H1 (cell line): ENCODE results near the gene OTOP3. TPM values are rescaled to one million over a fixed set of nuclear protein-coding genes. Genes with fewer than 3 reads are reported as not detected.
A peak's percentile ranks its signal among the peaks of the same experiment; 100 is the strongest.

Experiments used
- CTCF ChIA-PET: fragments of 300-600 bp; sonication (Branson Sonifier 250); formaldehyde crosslinking; loops from one replicate; lab custom pipeline; 2021; ENCODE audit not compliant: partially characterized antibody; lab: Charles Lee
- POLR2A ChIA-PET: fragments of 300-600 bp; sonication (Branson Sonifier 250); formaldehyde crosslinking; loops from one replicate; lab custom pipeline; 2021; ENCODE audit warnings: inconsistent platforms; ENCODE audit not compliant: partially characterized antibody; lab: Charles Lee
- DNase-seq, 2 experiments: peaks; one replicate each; pipeline versions ENCODE4 v3.0.0 to v3.0.0-alpha.2; 2010 to 2022; ENCODE audit warnings: low spot score in 2 of 2, low read depth in 1 of 2, mixed read lengths in 1 of 2
- FAIRE-seq: peaks from 2 replicates; lab custom pipeline; 2011; peaks lifted over from hg19 to GRCh38; lab: Jason Lieb, UNC
- H2AFZ ChIP-seq: 2 replicates; pipeline ENCODE4 v1.8.1; 2012; ENCODE audit warnings: low read length, inconsistent platforms
- H2AK5ac ChIP-seq: 2 replicates; pipeline ENCODE4 v1.6.1; 2013; ENCODE audit warnings: low read depth, low read length
- H2BK120ac ChIP-seq: replicated peaks from 2 replicates; pipeline ENCODE3; 2013; ENCODE audit warnings: low read depth, low read length, inconsistent platforms
- H2BK12ac ChIP-seq: 2 replicates; pipeline ENCODE4 v1.6.1; 2013; ENCODE audit warnings: low read depth, low read length
- H2BK15ac ChIP-seq: 2 replicates; pipeline ENCODE4 v1.6.1; 2013; ENCODE audit warnings: low read length
- H2BK20ac ChIP-seq: 2 replicates; pipeline ENCODE4 v1.6.1; 2013; ENCODE audit warnings: low read length
- H2BK5ac ChIP-seq: 2 replicates; pipeline ENCODE4 v1.6.1; 2013; ENCODE audit warnings: low read depth, low read length
- H3K14ac ChIP-seq: 2 replicates; pipeline ENCODE4 v1.6.1; 2013; ENCODE audit warnings: inconsistent platforms; ENCODE audit not compliant: insufficient read length
- H3K18ac ChIP-seq: 2 replicates; pipeline ENCODE4 v1.6.1; 2013; ENCODE audit warnings: low read length; ENCODE audit errors: extremely low read depth
- H3K23ac ChIP-seq: 2 replicates; pipeline ENCODE4 v1.6.1; 2013; ENCODE audit warnings: inconsistent platforms; ENCODE audit not compliant: insufficient read length
- H3K23me2 ChIP-seq: 2 replicates; pipeline ENCODE4 v1.6.1; 2013; ENCODE audit warnings: low read depth, low read length
- H3K27ac ChIP-seq: 2 replicates; pipeline ENCODE4 v1.6.1; 2011; ENCODE audit warnings: low read depth, low read length, inconsistent platforms
- H3K27me3 ChIP-seq, 4 experiments: replicated peaks in 1 of 4; 1 replicate in 1 of 4; 2 replicates in 3 of 4; pipeline versions ENCODE4 v1.6.1 to v1.8.1; 2011 to 2013; ENCODE audit warnings: low read length in 3 of 4, mild to moderate bottlenecking in 3 of 4, inconsistent platforms in 2 of 4, mixed read lengths in 2 of 4, moderate library complexity in 1 of 4; ENCODE audit not compliant: control insufficient read depth in 3 of 4, insufficient read depth in 3 of 4; ENCODE audit errors: extremely low read depth in 1 of 4
- H3K36me3 ChIP-seq, 4 experiments: 2 replicates each; pipeline versions ENCODE4 v1.6.1 to v1.8.1; 2011 to 2013; ENCODE audit warnings: mild to moderate bottlenecking in 4 of 4, low read length in 3 of 4, moderate library complexity in 2 of 4, control low read depth in 1 of 4, inconsistent platforms in 1 of 4; ENCODE audit not compliant: insufficient read depth in 4 of 4, control insufficient read depth in 2 of 4
- H3K4ac ChIP-seq: replicated peaks from 2 replicates; pipeline ENCODE3; 2013; ENCODE audit warnings: low read length, low read depth, mixed read lengths, inconsistent platforms; ENCODE audit not compliant: insufficient read length
- H3K4me1 ChIP-seq, 4 experiments: replicated peaks in 1 of 4; 1 replicate in 1 of 4; 2 replicates in 3 of 4; pipeline versions ENCODE4 v1.6.1 to v1.8.1; 2011 to 2013; ENCODE audit warnings: low read length in 3 of 4, inconsistent platforms in 2 of 4, mixed read lengths in 1 of 4; ENCODE audit not compliant: insufficient read depth in 4 of 4, control insufficient read depth in 3 of 4
- H3K4me2 ChIP-seq, 2 experiments: 2 replicates each; pipeline versions ENCODE4 v1.6.1 to v1.8.1; 2011 to 2013; ENCODE audit warnings: low read depth in 2 of 2, low read length in 2 of 2, control low read depth in 1 of 2, inconsistent platforms in 1 of 2, mild to moderate bottlenecking in 1 of 2; ENCODE audit not compliant: insufficient read depth in 1 of 2
- H3K4me3 ChIP-seq, 4 experiments: fragments of 200-600, 300-600 bp in 1 of 4; sonication (generic), shearing (Covaris generic), sonication (Bioruptor Twin) in 1 of 4; 2 replicates each; pipeline versions ENCODE4 v1.5.1 to v1.8.1; 2011 to 2016; ENCODE audit warnings: low read length in 4 of 4, low read depth in 3 of 4, control low read depth in 2 of 4, inconsistent platforms in 2 of 4, mild to moderate bottlenecking in 2 of 4, mixed read lengths in 1 of 4, moderate library complexity in 1 of 4; ENCODE audit not compliant: insufficient read depth in 2 of 4; ENCODE audit errors: extremely low read depth in 1 of 4
- H3K56ac ChIP-seq: replicated peaks from 2 replicates; pipeline ENCODE3; 2013; ENCODE audit warnings: low read depth, mild to moderate bottlenecking, mixed read lengths, low read length, inconsistent platforms; ENCODE audit not compliant: insufficient read length
- H3K79me1 ChIP-seq: 2 replicates; pipeline ENCODE4 v1.6.1; 2013; ENCODE audit warnings: low read depth, low read length, control low read depth
- H3K79me2 ChIP-seq, 2 experiments: 2 replicates each; pipeline versions ENCODE4 v1.6.1 to v1.8.1; 2012 to 2013; ENCODE audit warnings: low read length in 2 of 2, mild to moderate bottlenecking in 2 of 2, inconsistent platforms in 1 of 2; ENCODE audit not compliant: insufficient read depth in 2 of 2, control insufficient read depth in 1 of 2
- H3K9ac ChIP-seq, 4 experiments: replicated peaks in 1 of 4; 1 replicate in 1 of 4; 2 replicates in 3 of 4; pipeline versions ENCODE4 v1.6.1 to v1.8.1; 2011 to 2013; ENCODE audit warnings: low read depth in 3 of 4, low read length in 3 of 4, control low read depth in 2 of 4, mild to moderate bottlenecking in 2 of 4, moderate library complexity in 2 of 4, inconsistent platforms in 1 of 4; ENCODE audit errors: extremely low read depth in 1 of 4
- H3K9me3 ChIP-seq, 2 experiments: 2 replicates each; pipeline versions ENCODE4 v1.6.1 to v1.8.1; 2012 to 2013; ENCODE audit warnings: mild to moderate bottlenecking in 2 of 2, moderate library complexity in 2 of 2, control low read depth in 1 of 2, inconsistent platforms in 1 of 2, low read depth in 1 of 2, low read length in 1 of 2, mixed read lengths in 1 of 2; ENCODE audit not compliant: insufficient read depth in 2 of 2
- H4K20me1 ChIP-seq, 2 experiments: replicated peaks in 1 of 2; 2 replicates each; pipeline versions ENCODE3 to v1.8.1; 2011 to 2013; ENCODE audit warnings: inconsistent platforms in 2 of 2, low read length in 2 of 2, mild to moderate bottlenecking in 1 of 2; ENCODE audit not compliant: insufficient read depth in 2 of 2, control insufficient read depth in 1 of 2
- H4K5ac ChIP-seq: 2 replicates; pipeline ENCODE4 v1.6.1; 2013; ENCODE audit warnings: low read length, low read depth, mixed read lengths, inconsistent platforms; ENCODE audit not compliant: insufficient read length
- H4K8ac ChIP-seq: 2 replicates; pipeline ENCODE4 v1.8.0; 2013; ENCODE audit warnings: mild to moderate bottlenecking, moderate library complexity, low read length, inconsistent platforms; ENCODE audit not compliant: insufficient read depth; ENCODE audit errors: extremely low read depth
- H4K91ac ChIP-seq: replicated peaks from 2 replicates; pipeline ENCODE3; 2013; ENCODE audit warnings: low read length, mixed read lengths, inconsistent platforms; ENCODE audit not compliant: insufficient read length
- EP300 ChIP-seq, 2 experiments: IDR thresholded peaks; 1 replicate in 1 of 2; 2 replicates in 1 of 2; pipeline ENCODE4 v1.6.1; 2011 to 2012; ENCODE audit warnings: low read depth in 2 of 2, low read length in 2 of 2, mild to moderate bottlenecking in 2 of 2, borderline replicate concordance in 1 of 2, inconsistent platforms in 1 of 2, moderate library complexity in 1 of 2
- NRF1 ChIP-seq: IDR thresholded peaks from 2 replicates; pipeline ENCODE4 v1.6.1; 2011; ENCODE audit warnings: mild to moderate bottlenecking, low read depth, low read length, improper control_type of control experiment
- SRF ChIP-seq: IDR thresholded peaks from 2 replicates; pipeline ENCODE4 v1.6.1; 2011; ENCODE audit warnings: mild to moderate bottlenecking, low read depth, low read length, moderate library complexity
- ZNF274 ChIP-seq: IDR thresholded peaks from 2 replicates; pipeline ENCODE4 v1.7.0; 2012; ENCODE audit warnings: low read length, borderline replicate concordance; ENCODE audit errors: extremely low read depth
- WGBS, 2 experiments: shearing (Covaris generic) in 1 of 2; methylation state at CpG; one replicate each; pipeline versions ENCODE4 v1.1.6 to v1.1.7; 2013 to 2015; ENCODE audit warnings: low lambda C conversion rate in 2 of 2, mixed read lengths in 2 of 2, inconsistent platforms in 1 of 2, low coverage in 1 of 2, missing lambda C conversion rate in 1 of 2; ENCODE audit not compliant: insufficient replicate concordance in 2 of 2, insufficient coverage in 1 of 2, insufficient read length in 1 of 2; ENCODE audit errors: extremely low coverage in 1 of 2, missing lambda C conversion rate in 1 of 2; 5-methylcytosine and 5-hydroxymethylcytosine counted together
- polyA plus RNA-seq, 7 experiments: library from polyadenylated mRNA; depleted of rRNA in 3 of 7; stranded (reverse) in 5 of 7; unstranded in 2 of 7; fragments of >200 nt in 5 of 7; fragments of 200-250 nt in 2 of 7; gene quantifications; 1 replicate in 5 of 7; 2 replicates in 1 of 7; 4 replicates in 1 of 7; pipeline versions ENCODE4 v1.2.1 to v1.2.3, GENCODE V29; 2011 to 2013; ENCODE audit warnings: missing spikeins in 2 of 7, mixed read lengths in 2 of 7
- total RNA-seq: library from RNA; stranded (reverse); fragmentation: NEBNext Ultra II Directional; extraction: Animal tissue kit (Norgen Biotek cat#: 25700); gene quantifications from 2 replicates; pipeline ENCODE4 v1.2.1, GENCODE V29; 2021

Gene OTOP3
- total and polyA plus RNA-seq, 2 of the 8 experiments (the other 6 are each of a cell fraction or from before 2014, with no cell fraction given): 0.05 TPM; not detected in 1

GRCh38 chr17:74916851-74917199 lies 18.9 kb upstream of the OTOP3 start:
- Histone ChIP-seq H2BK20ac (no peak overlapping the region), H3K4me2 (no peak overlapping the region), H3K9ac (no peak overlapping the region; a peak in 1 of 7 replicates), H4K8ac (no peak overlapping the region)
- no peak for DNase-seq
- TF ChIP-seq ZNF274 (no peak), NRF1 (no peak), SRF (no peak), EP300 (IDR thresholded peaks at IDR 0.05; ENCODE audit: borderline replicate concordance in 1 of 2, low read depth in 2 of 2, low read length in 2 of 2) (no peak)
- TF ChIP-seq, all 59 proteins: peak for 0
- Histone ChIP-seq H3K23me2 (no peaks in the 10 kb centered on the region), H3K27me3 (peaks cover 0 to 5% (median 0%) of the 10 kb centered on the region in 4 experiments; a peak in 4 of 7 replicates), H3K27ac (no peak overlapping the region), H3K36me3 (no peaks in the 10 kb centered on the region), H2AK5ac (no peak overlapping the region), H3K18ac (no peak overlapping the region), H3K23ac (no peak overlapping the region), H3K79me1 (no peaks in the 10 kb centered on the region), H2BK120ac (no peak overlapping the region), H3K14ac (no peak overlapping the region), H3K56ac (no peak overlapping the region), H3K79me2 (no peaks in the 10 kb centered on the region), H3K9me3 (no peaks in the 10 kb centered on the region), H2BK15ac (0 out of 2 replicates have a peak overlapping the region, but pooled peaks have one; percentile 24), H3K4me1 (peaks cover 0 to 9% (median 8%) of the 10 kb centered on the region in 4 experiments; a peak in 6 of 7 replicates), H2BK12ac (peak overlapping the region; percentile 72; the same call in 1 of the 2 replicates), H4K5ac (no peak overlapping the region), H4K20me1 (peaks cover 0 to 4% of the 10 kb centered on the region in 2 experiments), H4K91ac (peak overlapping the region; percentile 27), H3K4me3 (no peak overlapping the region), H3K4ac (no peak overlapping the region), H2BK5ac (no peak overlapping the region), H2AFZ (no peak overlapping the region)
- POLR2A ChIA-PET: interaction anchor here (1.0 to 2.3 kb wide), 2 partner anchors 8 to 10 kb away, joined by 3 to 7 read pairs; no protein-coding TSS in a partner anchor
- FAIRE-seq: no peak
- 94% methylated on average over 11 of the region's 11 CpGs; no CpG with 5 or more reads in 1 of the 2 experiments for WGBS, 2 experiments
- CTCF ChIA-PET: interaction anchor here (1.0 to 49.9 kb wide), 3 partner anchors 21 to 55 kb away, joined by 3 to 1072 read pairs (median 4); no protein-coding TSS in a partner anchor
